GM21447 (cell line): ENCODE measurements around the gene UBAC2.

ENCODE experiments used
- ATAC-seq: cut with Tn5 transposase; IDR thresholded peaks from one replicate; pipeline ENCODE4 v1.9.1; 2021; ENCODE audit not compliant: unreplicated experiment

Gene UBAC2

DNA sequence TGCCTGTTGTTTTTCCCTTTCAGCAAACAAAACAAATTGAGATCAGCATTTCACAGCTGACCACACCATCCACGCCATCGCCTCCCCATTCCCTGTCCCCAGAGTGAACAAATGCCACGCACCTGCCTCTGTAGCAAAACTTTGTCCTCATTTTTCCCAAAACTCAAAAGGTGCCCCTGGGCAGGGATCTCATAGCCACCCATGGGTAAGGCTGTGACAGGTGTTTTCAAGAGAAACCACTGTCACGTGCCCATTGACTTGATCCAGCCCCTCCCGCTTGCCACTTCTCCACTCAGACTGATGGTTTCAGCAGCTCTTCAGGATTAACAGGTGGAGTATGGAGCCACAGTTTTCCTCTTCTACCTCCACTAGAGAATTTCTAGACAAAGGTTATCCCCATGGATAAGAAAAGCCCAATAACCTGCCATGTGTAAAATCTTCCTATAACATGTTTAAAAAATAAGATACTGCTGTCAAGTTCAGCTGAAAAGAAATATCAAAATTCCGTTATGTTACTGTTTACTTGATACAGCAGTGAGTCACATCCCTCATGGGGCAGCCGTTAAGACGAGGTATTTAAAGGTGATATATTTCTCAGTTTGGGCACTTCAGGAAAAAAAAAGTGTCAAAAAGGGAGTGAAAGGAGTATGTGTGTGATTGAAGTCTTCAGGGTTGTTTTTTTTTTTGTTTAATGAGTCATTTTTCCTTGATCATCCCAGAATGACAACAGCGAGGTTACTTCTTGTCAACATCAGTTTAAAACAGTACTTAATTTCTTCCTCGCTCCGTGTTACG lies 170.0 kb downstream of the UBAC2 start:
- no peak for ATAC-seq

DNA sequence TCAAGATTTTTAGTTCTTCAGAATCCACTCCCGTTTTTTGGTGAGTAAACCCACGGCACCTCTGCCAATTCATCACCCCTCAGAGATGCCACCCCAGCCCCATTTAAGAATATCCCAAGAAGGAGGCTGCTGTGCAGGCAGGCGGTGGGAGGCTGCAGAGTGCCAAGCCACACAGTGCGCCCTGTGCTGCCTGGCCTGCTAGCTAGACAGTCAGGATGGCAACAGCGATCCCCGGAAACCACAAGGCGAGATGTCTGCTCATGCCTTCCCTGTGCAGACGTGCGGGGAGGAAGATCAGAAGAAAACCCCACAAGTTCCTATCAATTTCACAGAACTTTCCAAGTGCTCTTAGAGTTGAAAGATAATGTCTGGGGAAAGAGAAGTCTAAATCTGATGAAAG lies 171.3 kb downstream of the UBAC2 start:
- no peak for ATAC-seq

DNA sequence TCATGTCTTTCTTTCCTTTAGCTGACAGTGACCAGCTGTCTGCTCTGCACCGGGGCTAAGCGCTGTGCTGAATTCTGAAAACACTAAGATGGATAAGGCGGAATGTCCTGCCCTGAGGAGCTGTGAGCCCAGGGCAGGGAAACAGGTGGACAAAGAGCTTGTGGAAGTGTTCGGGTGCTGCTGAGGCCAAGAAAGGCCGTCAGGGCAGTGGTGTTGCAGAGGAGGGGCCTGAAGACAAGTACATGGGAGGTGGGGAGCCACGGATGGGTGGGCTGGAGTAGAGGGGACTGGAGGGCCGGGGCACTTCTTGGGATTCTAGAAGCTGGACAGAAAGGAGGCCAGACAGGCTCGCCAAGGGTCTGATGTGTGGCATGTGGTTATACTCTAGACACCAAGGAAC lies 172.8 kb downstream of the UBAC2 start:
- no peak for ATAC-seq

DNA sequence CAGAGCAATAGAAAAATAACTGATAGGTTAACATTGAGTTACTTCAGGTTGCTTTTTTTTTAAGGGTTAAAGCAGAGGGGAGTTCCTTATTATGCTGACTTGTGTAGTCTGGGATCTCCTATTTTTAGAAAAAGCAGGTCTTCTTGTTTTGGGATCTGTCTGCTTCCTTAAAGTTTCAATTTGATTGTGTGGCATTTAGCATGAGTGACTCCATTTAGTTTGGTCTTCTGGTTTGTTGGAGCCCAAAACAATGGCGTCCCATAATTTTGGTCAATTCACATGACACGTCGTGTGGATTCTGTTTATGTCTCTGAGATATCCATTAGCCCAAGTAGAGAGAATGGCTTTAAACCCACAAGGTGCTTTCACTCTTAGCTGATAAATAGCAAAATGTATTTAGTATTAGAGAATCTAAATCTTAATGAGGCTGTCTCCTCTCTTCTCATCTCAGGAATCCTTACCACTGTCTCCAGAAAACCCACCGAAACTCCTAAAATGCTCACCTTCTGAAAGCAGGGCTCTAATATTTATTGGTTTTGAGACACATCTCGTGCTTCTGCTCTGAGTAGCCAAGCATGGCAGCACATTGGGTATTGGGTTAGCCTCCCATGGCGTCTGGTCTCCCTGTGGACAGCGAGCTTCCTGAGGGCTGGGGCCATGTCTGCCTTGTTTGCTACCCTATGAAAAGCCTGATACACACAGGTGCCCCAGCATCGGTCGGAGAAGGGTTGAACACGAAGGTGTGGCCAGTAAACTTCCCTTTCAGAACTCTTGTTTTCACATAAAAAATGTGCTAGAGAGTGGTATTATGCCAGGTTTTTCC lies 173.7 kb downstream of the UBAC2 start:
- peak; percentile 38 for ATAC-seq

DNA sequence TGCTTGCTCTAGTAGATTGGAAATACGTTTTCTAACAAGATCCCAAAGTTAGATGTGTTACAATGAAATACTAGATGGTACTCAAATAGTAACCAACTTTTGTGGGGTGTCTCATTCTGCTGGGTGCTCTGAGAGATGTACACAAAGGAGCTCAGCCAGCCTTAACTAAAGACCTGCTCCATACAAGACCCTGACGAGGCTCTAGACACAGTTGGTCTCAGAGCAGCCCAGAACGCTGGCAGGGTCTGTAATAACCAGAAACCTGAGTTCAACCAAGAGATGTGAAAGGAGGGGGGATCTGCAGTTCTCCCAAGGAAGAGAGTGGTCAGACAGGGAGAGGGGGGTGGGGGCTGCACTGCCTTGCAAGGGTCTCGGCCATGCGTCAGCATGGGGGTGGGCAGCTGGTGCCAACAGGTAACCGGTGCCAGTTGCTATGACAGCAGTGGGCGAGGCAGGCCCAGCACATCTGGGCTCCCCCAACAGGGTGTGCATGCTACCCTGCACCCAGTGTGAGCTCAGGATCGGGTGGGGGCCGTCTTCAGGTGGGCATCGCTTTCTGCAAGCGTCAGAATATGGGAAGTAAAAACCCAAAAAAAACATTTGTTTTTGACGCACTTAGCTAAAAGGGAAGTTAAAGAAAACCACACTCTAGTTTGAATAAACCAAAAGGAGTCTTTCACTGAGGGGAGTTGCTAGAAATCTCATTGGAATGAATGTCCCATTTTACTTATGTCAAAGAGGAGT lies 174.5 kb downstream of the UBAC2 start:
- ATAC-seq, result peak; percentile 54

DNA sequence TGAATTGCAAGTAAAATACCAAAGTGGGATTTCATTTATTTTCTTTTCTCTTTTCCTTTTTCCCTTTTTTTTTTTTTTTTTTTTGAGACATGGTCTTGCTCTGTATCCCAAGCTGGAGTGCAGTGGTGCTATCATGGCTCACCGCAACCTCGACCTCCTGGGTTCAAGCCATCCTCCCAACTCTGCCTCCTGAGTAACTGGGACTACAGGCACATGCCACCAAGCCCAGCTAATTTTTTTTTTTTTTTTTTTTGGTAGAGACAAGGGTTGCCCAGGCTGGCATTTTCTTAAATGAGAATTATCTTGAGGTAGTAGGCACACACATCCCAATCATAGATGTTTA lies 175.1 kb downstream of the UBAC2 start:
- ATAC-seq, result peak; percentile 3

DNA sequence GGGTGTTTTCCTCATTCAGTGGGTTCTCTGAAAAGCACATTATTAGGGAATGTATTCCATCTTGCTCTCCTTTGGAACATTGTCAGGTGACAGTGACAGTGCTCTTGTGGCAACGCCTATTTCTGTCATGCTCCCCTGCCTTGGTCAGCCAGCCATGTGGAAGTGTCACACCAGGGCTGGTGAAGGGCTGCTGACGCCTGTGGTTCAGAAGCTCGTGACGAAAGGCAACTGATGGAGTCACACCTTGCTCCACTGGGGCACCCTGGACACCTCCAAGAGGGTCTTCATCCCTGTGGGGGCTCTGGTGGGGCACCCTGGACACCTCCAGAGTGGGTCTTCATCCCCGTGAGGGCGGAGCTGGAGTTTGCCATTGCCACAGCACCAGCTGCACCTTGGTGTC lies 175.5 kb downstream of the UBAC2 start:
- ATAC-seq, result peak; percentile 54

DNA sequence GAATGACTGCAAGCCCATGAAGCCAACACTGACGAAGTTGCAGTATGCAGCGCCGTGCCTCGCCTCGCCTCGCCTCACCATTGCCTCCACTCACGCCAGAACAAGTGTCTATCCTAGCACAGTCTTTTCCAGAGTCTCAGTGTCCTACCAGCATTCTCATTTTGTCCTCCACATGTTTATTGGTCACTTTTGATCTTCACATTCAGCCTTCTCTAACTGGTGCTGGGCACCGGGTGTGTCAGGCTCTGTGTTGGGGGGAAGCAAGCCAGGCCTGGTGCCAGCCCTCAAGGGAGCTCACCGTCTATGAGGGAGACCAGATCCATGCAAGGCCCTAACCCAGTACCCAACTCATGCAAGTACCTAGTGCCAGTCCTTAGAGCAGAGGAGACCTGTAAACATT lies 176.3 kb downstream of the UBAC2 start:
- no peak for ATAC-seq

DNA sequence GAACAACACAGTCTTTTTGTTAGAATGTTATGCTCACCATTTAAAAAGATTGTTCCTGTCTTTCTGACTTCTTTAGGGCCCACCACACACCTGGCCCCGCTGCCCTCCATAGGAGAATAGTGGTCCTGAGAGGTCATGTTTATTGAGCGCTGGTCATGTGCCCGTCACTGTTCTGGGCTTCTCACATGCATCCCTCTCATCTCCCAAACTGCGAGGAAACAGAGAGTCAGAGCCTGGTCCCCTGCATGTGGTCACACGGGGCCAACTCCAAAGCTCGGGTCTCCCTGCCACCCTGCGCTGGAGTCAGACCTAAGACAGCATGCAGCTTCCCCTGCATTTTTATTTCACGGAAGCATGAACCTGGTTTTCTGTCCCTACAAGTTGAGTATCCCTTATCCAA lies 177.0 kb downstream of the UBAC2 start:
- no peak for ATAC-seq

DNA sequence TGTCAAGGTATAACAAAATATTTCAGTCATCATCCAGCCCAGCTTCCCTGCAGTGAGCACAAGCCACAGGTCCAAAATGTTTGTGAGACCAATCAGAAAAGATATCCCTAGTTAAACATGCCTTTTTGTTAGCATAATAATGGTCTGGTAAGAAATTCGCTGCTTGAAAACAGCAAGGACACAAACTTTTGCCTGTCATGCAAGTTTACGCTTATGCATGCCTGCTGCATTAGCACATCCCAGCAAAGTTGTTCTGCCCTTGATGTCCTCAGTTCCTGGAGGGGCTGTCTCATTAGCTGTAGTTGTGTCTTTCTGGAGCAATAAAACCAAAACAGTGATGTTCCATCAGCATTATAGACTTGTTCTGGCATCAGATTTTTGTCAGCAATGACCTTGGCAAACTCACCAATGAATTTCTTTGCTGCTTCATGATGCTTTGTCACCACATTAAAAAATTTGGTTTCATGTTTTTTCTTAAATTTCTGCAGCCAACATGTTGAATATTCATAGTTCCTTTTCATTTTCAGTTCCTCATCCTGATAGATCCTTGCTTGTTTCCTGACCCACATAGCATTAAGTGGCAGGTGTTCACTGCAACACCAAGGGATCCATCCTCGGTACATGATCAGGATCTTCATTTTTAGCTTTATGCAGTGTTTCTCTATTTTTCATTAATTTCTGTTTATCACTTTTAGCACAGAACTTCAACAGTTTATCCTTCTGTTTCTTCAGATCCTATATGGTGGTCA lies 178.5 kb downstream of the UBAC2 start:
- no peak for ATAC-seq

DNA sequence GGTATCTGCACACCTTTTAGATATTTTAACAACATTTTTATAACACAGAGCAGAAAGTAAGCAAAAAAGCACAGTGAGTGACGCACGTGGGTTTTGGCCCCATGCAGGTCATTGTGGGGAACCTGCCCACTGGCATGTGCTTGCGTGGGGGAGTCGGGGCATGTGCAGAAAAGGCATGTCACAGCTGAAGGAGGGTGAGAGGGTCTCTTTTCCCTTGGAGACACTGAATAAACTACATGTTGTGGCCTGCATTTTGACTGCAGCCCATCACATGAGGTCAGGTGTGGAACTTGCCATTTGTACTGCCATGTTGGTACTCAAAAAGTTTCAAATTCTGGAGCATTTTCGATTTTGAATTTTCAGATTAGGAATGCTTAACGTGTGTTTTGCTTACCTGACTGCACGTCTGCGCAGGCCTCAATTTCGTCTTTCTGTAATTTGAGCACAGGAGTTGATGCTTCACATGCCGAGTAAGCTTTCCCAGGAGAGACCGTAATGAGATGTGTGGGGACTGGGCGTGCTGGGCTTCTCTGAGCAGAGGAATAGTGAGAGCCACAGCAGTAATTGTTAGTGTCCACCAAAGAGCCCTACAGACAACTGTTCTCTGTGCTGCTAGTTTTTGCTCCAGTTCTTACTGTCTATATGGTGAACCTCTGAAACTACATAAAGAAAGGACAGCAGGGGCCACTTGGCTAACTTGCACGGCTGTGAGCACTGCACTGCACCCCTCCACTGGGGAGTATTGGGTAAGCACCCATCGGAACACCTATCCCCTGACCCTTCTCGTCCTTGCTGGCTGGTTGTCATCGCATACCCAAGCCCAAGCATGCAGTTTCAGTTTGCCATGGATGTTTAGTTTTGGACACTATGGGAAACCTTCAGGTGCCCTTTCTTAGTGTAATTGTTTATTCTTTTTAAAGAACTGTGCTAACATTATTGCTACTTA lies 179.5 kb downstream of the UBAC2 start:
- ATAC-seq, result no peak

DNA sequence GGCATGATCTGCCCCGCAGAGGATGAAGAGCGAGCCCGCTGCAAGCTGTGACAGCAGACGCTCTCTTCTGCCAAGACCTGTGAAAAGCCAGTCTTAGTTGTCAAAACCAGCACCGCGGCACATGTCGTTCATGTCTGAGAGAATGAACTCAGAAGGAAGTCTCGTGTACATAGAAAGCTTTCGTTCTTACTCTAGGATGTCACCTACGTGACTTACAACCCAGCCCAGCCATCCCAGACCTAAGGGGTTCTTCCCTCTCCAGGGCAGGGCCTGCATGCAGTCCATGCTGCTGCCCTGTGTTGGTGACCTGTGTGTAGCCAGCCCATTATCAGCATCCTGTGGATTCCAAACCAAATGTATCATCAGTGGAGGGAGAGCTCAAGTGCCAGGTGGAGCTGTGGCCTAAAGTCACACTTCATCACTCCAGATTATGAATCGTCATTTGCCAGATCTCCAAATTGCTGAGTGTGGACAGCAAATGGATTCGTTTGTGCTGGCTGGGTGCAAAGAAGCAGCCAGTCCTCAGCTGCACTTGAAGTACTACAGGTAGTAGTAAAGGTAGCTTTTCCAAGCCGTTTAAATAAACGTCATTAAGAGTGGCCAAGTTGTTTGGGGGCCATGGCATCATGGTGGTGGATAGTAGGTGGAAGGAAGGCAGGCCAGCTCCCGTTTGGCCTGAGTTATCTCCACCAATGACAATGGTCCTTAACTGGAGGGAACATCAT lies 180.4 kb downstream of the UBAC2 start:
- peak; percentile 60 for ATAC-seq

DNA sequence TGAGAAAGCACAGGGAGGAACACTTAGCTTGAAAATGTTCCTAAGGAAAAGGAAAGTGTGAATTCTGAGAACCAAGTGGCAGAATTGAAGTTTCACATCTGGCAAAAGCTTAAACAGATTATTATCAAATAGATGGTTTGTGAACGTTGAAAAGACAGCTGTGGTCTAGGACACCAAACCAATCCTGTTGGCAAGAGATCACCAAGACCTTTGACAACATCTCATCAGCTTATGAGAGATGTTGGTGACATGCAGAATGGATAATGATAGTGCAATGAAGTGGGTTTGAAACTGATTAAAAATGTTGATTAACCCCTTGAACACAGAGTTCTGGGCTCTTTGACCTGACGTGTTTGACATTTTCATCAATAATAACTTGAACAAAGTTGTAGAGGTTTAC lies 181.1 kb downstream of the UBAC2 start:
- no peak for ATAC-seq

DNA sequence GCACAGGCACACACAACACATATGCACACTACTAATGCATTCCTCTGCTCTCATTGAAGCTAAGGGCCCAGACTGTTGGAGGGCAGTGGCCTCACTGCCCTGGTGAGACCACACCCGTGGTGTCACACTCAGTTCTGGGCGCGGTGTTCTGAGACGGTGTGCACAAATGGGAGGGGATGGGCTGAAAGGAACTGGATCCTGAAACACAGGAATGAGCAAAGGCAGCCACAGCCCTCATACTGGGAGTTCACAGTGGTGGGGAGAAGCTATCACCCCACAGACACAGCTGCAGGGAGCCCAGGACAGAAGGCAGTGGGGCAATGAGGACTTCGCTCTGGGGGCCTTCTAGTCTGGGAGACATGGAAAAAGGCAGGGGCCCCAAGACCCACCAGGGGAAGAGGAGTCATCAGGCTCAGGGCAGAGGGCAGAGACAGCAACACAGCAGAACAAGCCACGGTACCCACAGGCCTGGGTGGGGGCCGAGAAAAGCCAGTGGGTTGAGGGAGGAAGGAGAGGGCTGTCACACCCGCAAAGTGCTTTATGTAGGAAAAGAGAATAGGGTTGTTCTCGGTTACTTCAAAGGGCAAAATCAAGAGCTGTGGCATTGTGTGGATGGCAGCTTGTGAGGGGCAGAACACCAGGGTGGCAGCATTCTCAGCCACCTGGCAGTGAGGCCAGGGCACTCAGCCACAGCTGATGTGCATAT lies 181.9 kb downstream of the UBAC2 start:
- ATAC-seq, result no peak

DNA sequence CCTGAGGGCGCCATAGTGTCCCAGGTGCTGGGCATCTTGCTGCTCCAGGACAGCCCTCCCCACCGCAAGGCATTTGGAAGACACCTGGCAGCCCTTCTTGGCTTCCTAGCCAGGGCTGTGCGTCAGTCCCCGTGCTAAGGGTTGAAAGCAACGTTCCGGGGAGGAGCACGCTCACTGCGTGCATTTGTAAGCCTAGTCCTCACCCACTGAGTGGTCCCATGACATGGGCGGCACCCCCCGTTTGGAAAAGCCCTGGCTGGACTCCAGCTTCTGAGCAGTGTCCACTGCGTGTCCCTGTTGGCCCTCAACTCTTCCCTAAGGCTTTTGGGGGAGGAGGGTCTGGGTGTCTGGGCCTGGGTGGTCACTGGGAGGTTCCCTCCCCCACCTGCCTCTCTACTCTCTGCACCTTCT lies 182.9 kb downstream of the UBAC2 start:
- ATAC-seq, result no peak

DNA sequence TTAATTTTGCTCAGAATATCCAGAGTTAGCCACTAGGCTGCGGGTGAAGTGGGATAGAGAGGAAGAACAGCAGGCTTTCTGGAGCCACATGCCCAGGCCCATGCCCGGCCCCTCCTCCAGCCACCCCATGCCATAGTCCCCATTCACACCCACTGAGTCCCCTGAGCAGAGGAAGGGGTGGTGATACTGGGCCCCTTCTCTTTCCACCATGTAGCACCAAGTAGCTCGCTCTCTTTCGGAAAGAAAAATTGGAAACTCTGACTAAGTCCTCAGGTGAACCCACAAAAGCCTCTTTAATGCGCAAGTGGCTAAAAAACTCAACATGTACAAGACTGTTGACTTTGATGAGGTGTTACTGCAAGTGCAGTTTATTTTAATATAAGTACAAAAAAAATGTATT lies 183.3 kb downstream of the UBAC2 start:
- no peak for ATAC-seq

DNA sequence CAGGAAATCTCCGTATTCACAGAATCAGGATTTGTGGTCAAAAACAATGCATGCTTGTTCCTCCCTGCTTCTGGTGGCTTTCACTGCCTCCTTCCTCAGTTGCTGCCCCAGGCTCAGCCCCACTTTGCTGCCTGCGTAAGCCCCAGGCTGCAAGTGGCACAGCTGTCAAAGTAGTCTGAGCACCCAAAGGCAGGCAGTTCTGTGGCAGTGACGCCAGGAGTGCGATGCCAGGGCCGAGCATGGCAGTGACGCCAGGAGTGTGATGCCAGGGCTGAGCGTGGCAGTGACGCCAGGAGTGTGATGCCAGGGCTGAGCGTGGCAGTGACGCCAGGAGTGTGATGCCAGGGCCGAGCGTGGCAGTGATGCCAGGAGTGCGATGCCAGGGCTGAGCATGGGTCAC lies 183.8 kb downstream of the UBAC2 start:
- ATAC-seq, result no peak

DNA sequence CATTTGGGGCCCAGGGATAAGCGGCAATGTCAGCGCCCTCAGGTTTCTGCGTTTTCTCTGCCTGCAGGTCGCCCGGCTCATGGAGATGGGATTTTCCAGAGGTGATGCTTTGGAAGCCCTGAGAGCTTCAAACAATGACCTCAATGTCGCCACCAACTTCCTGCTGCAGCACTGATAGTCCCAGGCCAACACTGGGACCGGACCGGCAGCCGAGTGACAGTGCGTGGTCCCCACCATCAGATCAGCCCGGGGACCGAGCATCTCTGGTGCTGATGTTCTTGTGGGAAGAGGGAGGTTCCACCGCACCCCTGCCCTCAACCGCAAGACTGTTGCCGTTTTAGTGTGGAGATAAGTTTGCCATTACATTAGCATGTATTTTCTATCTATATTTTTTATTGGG lies 184.5 kb downstream of the UBAC2 start:
- no peak for ATAC-seq

DNA sequence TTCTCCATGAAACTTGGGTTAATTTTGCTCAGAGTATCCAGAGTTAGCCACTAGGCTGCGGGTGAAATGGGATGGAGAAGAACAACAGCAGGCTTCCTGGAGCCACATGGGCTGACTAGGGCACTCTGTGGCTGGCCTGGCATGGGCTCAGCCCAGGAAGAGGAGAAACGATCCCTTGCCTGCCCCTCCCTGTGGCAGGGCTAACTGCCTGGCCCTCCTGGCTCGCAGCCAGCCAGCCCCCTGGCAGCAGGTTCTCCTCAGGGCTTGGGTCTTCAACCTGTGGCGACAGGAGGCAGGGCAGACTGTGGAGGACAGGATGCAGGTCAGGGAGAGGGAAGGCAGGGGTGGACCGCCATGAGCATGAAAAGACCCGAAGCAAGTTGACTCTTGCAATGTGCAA lies 185.3 kb downstream of the UBAC2 start:
- ATAC-seq, result no peak
